Gastroesophageal sphincter (tissue), 4 donors: ENCODE data around the gene GAP43. TPM values are rescaled to one million over a fixed set of nuclear protein-coding genes. Genes with fewer than 3 reads are reported as not detected.

ENCODE experiments used
- ATAC-seq: fragments of 150-250 bp; one replicate; pipeline ENCODE4 v1.9.1; 2016; ENCODE audit warnings: mild to moderate bottlenecking, moderate library complexity
- H3K27ac ChIP-seq, 4 donors: fragments of 200-600 bp; sonication (generic) in 3 of 4; 1 replicate in 3 of 4; 2 replicates in 1 of 4; pipeline ENCODE4 v1.5.1; 2016 to 2019
- H3K27me3 ChIP-seq: fragments of 200-600 bp; sonication (generic); one replicate; pipeline ENCODE4 v1.5.1; 2019
- H3K36me3 ChIP-seq, 2 donors: fragments of 200-600 bp; sonication (generic); one replicate each; pipeline ENCODE4 v1.5.1; 2019; ENCODE audit warnings: control low read depth in 1 of 2
- H3K4me1 ChIP-seq, 3 donors: fragments of 200-600 bp; sonication (generic); 1 replicate in 2 of 3; 2 replicates in 1 of 3; pipeline ENCODE4 v1.5.1; 2016 to 2019; ENCODE audit warnings: control low read depth in 2 of 3
- H3K4me3 ChIP-seq, 2 donors: fragments of 200-600 bp; sonication (generic); one replicate each; pipeline ENCODE4 v1.5.1; 2019; ENCODE audit warnings: mild to moderate bottlenecking in 1 of 2, moderate library complexity in 1 of 2
- H3K9me3 ChIP-seq, 3 donors: fragments of 200-600 bp; sonication (generic); one replicate each; pipeline ENCODE4 v1.5.1; 2017 to 2019; ENCODE audit warnings: control low read depth in 2 of 3
- CTCF ChIP-seq, 4 experiments: fragments of 200-600 bp in 2 of 4; fragments of 450-650 bp in 2 of 4; sonication (generic) in 1 of 4; IDR thresholded peaks; one replicate each; pipeline ENCODE4 v1.5.1; 2017 to 2019; ENCODE audit warnings: antibody characterized with exemption in 4 of 4, mild to moderate bottlenecking in 2 of 4, moderate library complexity in 2 of 4
- EP300 ChIP-seq: sonication (generic); formaldehyde crosslinking; IDR thresholded peaks from one replicate; pipeline ENCODE4 v1.6.1; 2017; ENCODE audit warnings: antibody characterized with exemption, mild to moderate bottlenecking
- POLR2A ChIP-seq, 2 donors: fragments of 450-650 bp; IDR thresholded peaks; one replicate each; pipeline ENCODE4 v1.6.1; 2017; ENCODE audit warnings: antibody characterized with exemption in 2 of 2, mild to moderate bottlenecking in 2 of 2, moderate library complexity in 1 of 2
- POLR2AphosphoS5 ChIP-seq: sonication (generic); formaldehyde crosslinking; IDR thresholded peaks from one replicate; pipeline ENCODE4 v1.6.1; 2017; ENCODE audit warnings: antibody characterized with exemption
- WGBS, 2 donors: methylation state at CpG; one replicate each; pipeline ENCODE4 v1.1.5; 2018; ENCODE audit warnings: low coverage in 1 of 2; 5-methylcytosine and 5-hydroxymethylcytosine counted together
- total RNA-seq, 4 donors: library from RNA; depleted of rRNA; stranded (reverse); fragments of >200 nt; gene quantifications; one replicate each; pipeline ENCODE4 v1.1.0, GENCODE V29; 2016

Gene GAP43
- total RNA-seq, 4 donors from 2014 or later, result 0.47 to 2.7 (median 1.6) TPM

GRCh38 chr3:115760716-115761115 is 137.4 kb downstream of the GAP43 start:
- Histone ChIP-seq H3K36me3 (no peaks in the 10 kb centered on the region), H3K9me3 (no peaks in the 10 kb centered on the region), H3K27me3 (no peaks in the 10 kb centered on the region), H3K27ac (no peak overlapping the region), H3K4me3 (no peak overlapping the region), H3K4me1 (no peaks in the 10 kb centered on the region)
- TF ChIP-seq POLR2A (IDR thresholded peaks at IDR 0.05) (no peak), POLR2AphosphoS5 (no peak), EP300 (no peak), CTCF (IDR thresholded peaks at IDR 0.05) (no peak)
- 82 to 94% methylated on average over 2 of the region's 3 CpGs for WGBS, 2 donors
- no peak for ATAC-seq

GRCh38 chr3:115761927-115762305 is 138.6 kb downstream of the GAP43 start:
- Histone ChIP-seq H3K36me3 (no peaks in the 10 kb centered on the region), H3K4me3 (no peak overlapping the region), H3K9me3 (no peaks in the 10 kb centered on the region), H3K27me3 (no peaks in the 10 kb centered on the region), H3K4me1 (peaks cover 0 to 2% (median 0%) of the 10 kb centered on the region in 3 donors), H3K27ac (no peak overlapping the region)
- TF ChIP-seq CTCF (IDR thresholded peaks at IDR 0.05) (no peak), POLR2A (IDR thresholded peaks at IDR 0.05) (no peak), EP300 (no peak), POLR2AphosphoS5 (no peak)
- ATAC-seq, result no peak

- Histone ChIP-seq H3K36me3 (no peaks in the 10 kb centered on the region), H3K27ac (no peak overlapping the region), H3K4me3 (no peak overlapping the region), H3K9me3 (no peaks in the 10 kb centered on the region), H3K4me1 (peaks cover 0 to 2% (median 0%) of the 10 kb centered on the region in 3 donors), H3K27me3 (no peaks in the 10 kb centered on the region)
- no peak for TF ChIP-seq POLR2A (IDR thresholded peaks at IDR 0.05)
- TF ChIP-seq POLR2AphosphoS5, result no peak
- TF ChIP-seq CTCF (IDR thresholded peaks at IDR 0.05), result no peak
- TF ChIP-seq EP300, result no peak
- 50 to 87% methylated on average over 5 to 6 of the region's 6 CpGs for WGBS, 2 donors
- no peak for ATAC-seq
Measured at GRCh38 chr3:115766587-115767482, 143.5 kb downstream of the GAP43 start.

GRCh38 chr3:115768661-115769060 is 145.4 kb downstream of the GAP43 start:
- no peaks in the 10 kb centered on the region for H3K9me3 ChIP-seq
- no peaks in the 10 kb centered on the region for H3K36me3 ChIP-seq
- 67 to 75% methylated on average over 3 of the region's 3 CpGs for WGBS, 2 donors
- H3K27ac ChIP-seq, result no peak overlapping the region
- no peak overlapping the region for H3K4me3 ChIP-seq
- no peak for ATAC-seq
- TF ChIP-seq POLR2AphosphoS5 (no peak), CTCF (IDR thresholded peaks at IDR 0.05) (no peak), EP300 (no peak), POLR2A (IDR thresholded peaks at IDR 0.05) (no peak)
- H3K4me1 ChIP-seq, result peaks cover 0 to 2% (median 0%) of the 10 kb centered on the region in 3 donors
- no peaks in the 10 kb centered on the region for H3K27me3 ChIP-seq
